HG03442 (cell line): ENCODE measurements around the gene KCNH4.
"Not testable (repeated sequence)": the region's sequence is repeated elsewhere in the genome, so short reads cannot be mapped to it uniquely, and the experiment has no call there.

Source experiments
- ATAC-seq: cut with Tn5 transposase; IDR thresholded peaks from one replicate; pipeline ENCODE4 v1.9.1; 2021; ENCODE audit warnings: mild to moderate bottlenecking, moderate library complexity; ENCODE audit not compliant: unreplicated experiment

KCNH4 gene

DNA sequence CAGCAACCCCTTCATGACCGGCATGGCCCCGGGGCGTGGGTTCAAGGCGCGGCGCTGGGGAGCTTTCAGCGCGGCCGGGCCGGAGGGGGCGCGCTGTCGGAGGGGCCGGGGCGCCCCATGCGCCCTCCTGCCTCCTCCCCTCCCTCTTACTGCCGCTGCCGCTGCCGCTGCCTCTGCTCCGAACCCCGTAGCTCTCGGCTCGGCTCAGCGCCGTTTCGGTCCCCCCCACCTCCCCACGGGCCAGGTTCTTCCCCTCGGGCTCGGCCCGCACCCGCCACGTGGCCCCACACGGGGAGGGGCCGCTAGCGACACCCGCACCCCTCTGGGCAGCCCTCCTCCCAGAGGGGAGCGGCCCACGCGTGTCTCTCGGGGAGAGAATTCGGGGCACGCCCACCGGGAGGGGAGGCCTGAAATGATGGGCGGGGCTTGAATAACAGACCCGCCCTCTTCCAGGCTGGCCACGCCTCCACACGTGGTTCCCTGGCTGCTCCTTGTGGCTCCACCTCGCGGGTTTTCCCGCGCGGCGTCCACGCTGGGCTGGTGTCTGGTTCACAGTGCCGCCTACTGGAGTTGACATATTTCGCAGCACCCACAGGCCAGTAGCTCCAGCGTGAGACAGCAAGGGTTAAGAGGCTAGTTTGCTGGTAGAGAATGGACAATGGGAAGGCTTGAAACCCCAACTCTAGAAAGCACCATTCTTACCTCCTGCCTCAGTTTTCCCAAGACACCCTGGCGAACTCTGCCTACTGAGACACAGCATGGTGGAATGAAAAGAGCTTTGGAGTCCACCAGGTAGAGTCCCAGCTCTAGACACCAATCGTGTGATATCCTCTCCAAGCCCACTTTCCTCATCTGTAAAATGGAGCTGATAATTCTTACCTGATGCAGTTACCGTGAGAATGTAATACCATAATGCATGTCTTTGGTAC, at the start of gene KCNH4:
Gene KCNH4 (minus strand): TSS at position 221 of the 929 bp plus-strand sequence. CDS start 197 bp downstream, at position 24.
- ATAC-seq = peak; percentile 49

DNA sequence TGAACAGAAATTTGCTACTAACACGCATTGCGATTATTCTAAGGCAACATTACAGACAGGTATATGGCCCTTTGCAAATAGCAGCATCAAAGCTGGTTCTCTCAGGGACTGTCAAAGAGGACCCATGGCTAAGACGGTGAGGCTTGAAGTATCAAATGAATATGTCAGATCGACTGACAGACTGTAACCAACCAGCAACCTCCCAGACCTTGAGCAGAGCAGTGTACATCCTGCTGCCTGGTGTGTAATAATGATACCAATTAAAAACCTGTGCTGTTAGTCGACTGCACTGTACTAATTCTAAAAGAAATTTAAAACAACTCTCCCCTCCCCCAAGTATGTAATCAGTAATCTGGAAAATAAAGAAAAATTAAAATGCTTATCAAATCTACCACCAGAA, 49.3 kb upstream of the KCNH4 start:
- no peak for ATAC-seq

DNA sequence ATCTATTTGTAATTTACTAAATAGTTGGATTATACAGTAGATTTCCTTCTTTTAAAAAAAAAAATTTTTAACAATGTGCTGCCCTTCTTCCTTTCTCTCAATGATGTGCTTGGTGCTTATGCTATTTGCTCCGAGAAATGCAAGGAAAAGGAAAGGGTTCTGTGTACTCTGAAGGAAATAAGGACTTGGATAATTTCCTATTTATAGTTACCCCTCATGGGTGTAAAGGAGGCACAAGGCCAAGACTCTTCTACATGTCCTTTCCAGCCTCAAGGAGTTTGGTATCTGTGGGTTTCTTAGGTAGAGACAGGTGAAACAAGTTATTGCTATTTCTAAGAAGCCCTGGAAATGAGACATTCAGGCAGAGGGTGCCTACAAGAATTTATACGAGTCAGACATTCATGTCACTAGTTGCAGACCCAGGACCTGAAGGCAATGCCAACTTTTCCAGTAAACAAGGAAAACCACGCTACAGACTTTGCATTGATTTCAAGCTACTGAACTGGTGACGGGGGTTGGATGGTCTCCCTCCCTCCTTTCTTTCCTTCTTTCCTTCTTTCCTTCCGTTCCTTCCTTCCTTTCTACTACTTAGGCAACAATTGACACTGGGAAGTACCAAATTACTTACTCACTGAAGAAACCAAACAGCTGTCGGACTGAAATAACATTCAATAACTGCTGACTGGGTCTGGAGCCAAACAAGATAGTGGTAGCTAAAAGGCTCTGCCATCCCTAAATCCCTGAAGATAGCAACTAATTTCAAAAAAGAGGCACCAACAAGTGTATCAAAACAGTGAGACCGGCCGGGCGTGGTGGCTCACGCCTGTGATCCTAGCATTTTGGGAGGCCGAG, 47.1 kb upstream of the KCNH4 start:
- ATAC-seq = no peak

DNA sequence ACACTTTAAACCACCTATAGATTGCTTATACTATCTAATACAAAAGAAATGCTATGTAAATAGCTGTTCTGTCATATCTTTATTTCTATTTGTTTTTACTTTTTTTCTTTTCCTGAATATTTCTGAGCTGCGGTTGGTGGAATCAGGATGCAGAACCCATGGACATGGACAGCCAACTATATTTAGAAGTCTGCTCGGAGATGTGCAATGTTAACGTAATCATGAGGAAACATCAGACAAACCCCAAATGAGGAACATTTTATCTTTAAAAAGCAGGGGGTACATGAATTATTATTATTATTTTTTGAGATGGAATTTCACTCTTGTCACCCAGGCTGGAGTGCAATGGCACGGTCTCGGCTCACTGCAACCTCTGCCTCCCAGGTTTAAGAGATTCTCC, 44.7 kb upstream of the KCNH4 start:
- no peak for ATAC-seq

DNA sequence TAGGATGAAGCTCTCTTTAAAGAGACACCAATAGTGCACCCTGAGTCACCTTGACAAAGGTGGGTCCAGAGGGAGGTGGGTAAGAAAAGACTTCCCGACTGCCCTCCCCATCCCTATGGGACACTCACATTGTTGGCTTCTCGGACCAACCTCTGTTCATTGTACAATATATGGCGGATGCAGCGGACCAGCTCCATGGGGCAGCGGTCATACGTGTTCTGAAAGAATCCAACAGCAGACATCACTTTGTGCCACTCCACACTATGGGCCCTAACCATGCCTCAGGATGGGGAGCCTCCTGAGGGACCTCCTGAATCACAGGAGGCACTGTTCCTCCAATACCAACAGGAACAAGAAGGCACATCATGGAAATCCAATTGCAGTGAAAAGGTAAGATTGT, 43.7 kb upstream of the KCNH4 start:
- no peak for ATAC-seq

DNA sequence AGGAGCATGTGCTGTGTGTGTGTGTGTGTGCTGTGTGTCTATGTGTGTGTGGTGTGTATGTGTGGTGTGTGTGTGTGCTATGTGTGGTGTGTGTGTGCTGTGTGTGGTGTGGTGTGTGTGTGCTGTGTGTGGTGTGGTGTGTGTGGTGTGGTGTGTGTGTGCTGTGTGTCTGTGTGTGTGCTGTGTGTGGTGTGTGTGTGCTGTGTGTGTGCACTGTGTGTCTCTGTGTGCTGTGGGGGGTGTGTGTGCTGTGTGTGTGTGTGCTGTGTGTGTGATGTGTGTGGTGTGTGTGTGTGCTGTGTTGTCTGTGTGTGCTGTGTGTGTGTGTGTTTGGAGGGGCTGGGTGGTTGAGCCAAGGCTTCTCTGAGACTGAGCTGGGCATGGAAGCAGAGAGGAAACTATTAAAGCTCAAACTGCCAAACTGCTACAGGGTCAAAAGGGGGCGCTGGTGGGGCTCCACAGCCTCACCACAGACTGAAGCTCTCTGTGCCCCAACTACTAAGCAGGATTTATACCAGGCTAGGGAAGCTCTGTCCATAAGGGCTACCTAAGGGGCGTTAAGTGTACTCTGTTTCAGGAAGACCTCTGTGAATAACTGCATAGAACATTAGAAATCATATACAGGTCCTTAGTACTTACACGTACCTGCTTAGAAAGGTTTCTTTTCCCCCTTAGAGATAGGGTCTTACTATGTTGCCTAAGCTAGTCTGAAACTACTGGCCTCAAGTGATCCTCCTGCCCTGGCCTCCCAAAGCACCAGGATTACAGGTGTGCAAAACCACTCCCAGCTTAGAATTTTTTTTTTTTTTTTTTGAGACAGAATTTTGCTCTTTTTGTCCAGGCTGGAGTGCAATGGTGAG, 41.2 kb upstream of the KCNH4 start:
- ATAC-seq = no peak

DNA sequence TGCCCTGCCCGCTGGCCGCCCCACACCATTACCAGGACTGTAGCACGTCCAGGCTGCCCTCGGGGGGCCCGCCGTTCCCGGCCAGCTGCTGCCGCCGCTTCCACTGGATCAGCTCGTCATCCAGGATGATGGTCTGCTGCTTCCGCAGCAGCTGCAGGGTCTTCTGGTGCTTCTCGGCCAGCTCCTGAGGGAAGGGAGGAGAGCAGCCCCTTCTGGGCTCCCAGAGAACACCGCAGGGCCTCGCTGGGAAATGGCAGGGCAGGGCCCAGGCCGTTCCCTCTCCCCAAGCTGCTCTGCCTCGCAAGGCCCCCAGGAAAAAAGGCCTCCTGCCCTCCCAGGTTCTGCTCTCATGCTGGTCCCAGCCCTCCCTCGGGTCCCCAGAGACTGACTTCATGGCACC, 38.3 kb upstream of the KCNH4 start:
- not testable (repeated sequence) for ATAC-seq

DNA sequence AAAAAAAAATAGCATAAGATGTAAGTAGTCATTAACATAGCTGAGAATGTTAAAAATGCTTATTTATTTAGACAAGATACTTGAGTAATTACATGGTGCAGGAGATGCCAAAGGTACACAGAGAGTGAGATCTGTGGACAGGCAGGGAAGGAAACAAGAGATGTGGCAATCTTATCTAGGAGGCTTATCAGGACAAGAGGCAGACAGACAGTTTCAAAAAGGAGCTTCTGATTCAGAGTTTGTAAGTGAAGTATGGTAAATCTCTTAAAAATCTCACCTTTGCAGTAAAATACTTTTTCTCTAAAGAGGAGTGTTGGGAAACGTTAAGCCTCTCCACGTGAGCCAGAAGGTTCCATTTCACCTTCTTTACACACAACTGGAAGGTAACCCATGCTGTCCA, 33.2 kb upstream of the KCNH4 start:
- ATAC-seq = no peak

DNA sequence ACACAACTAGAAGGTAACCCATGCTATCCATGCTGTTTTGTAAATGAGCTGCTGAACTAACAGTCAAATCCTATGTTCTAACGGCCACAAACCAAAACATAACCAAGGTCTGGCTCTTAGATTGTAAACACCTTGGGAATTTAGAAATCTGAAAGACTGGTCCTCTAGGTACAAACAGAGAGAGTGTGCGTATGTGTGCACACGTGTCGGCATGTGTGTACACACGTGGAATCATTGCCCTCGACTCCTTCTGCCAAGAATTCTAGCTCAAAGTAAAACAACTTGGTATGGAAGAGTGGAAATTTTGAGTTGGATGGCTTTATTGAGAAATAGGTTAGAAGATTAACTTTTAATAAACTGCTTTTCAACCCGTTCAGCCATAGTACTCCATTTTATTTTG, 31.4 kb upstream of the KCNH4 start:
- no peak for ATAC-seq

DNA sequence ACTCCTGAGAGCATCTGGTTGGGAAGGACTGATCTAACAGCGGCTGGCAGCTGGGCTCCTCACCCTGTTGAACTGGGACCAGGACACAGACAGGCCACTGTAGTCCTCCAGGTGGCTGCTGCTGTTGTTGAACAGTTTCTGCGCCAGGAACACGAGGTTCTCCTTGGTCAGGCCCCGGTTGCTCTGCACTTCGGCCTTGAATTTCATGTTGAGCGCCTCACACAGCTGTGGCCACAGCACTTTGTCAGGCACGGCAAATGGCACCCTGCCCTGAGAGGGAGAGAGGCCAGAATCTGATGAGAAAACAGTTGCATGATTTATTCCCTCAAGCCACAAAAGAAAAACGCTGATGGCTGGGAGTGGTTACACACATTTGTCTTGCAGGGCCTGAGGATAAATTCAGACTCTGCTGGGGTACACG, 31.0 kb upstream of the KCNH4 start:
- ATAC-seq = not testable (repeated sequence)

DNA sequence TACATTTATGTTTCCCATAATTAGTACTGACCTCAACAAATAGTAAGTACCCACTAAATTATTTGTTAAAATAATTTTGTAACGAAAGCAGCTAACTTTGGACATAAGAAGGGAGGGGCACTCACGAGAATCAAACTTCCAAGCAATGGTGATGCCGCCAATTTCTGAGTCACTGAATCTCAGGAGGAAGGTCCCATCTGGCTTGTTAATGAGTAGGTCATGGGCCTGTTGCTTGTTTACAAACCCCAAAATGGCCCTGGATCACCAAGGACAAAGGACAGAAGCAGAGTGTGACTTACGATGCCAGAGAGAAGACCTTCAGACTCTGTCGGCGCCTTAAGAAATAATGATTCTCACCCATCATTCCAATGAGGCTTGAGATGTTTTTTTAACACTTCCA, 29.1 kb upstream of the KCNH4 start:
- ATAC-seq = no peak

DNA sequence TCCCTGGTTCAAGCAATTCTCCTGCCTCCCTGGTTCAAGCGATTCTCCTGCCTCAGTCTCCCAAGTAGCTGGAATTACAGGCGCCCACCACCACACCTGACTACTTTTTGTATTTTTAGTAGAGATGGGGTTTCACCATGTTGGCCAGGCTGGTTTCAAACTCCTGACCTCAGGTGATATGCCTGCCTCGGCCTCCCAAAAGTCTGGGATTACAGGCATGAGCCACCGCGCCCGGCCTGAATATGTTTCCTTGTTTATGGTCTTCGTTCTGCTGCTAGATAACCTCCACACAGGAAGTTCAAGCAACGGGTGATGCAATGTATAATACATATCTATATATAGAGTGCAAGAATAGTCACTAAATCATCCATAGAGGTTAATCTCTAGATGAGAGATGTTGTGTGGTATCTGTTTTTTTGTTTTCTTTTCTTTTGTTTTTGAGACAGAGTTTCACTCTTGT, 25.2 kb upstream of the KCNH4 start:
- ATAC-seq = not testable (repeated sequence)

DNA sequence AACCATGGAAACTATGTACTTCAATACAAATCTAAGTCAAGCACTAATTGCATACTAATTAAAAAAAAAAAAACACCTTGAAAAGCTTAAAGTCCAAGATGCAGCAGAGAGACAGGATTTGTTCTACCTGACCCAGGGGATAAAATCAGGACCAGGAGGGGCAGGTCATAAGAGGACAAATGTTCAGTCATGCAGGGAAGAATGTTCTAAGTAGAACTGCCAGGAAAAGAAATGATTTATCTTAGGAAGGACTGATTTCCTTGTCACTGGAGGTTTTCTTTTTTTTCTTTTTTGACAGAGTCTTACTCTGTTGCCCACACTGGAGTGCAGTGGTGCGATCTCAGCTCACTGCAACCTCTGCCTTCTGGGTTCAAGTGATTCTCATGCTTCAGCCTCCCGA, 22.4 kb upstream of the KCNH4 start:
- ATAC-seq = no peak

DNA sequence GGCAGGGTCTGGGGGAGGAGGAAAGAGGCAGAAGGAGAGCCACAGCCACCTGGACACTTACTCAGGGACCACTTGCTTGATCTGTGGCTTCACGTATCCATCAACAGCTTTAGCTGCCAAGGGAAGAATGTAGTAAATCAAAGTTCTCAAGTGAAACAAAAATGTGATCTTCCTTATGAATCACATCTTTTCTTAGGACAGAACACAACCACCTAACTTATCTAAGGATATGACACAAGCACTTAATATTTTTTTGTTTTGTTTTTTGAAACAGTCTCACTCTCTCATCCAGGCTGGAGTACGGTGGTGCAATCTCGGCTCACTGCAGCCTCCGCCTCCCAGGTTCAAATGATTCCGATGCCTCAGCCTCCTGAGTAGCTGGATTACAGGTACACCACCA, 21.8 kb upstream of the KCNH4 start:
- no peak for ATAC-seq

DNA sequence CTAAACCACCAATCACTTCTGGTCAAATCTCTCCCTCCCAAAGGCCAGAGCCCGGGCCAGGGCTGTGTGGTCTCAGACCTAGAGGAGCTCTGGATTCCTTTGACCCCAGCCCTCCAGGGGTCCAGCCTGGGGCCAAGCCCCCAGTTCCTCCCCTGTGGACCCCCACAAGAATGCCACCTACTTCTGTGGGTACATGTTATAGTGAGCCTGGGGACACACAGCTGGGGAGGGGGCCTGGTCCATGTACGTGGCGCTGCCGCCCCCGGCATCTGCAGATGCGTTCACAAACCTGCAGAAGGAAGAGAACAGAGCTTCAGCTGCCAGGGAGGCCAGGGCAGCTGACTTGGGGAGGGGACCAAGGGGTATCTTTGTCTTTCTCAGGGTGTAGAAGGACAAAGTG, 21.2 kb upstream of the KCNH4 start:
- ATAC-seq = no peak

DNA sequence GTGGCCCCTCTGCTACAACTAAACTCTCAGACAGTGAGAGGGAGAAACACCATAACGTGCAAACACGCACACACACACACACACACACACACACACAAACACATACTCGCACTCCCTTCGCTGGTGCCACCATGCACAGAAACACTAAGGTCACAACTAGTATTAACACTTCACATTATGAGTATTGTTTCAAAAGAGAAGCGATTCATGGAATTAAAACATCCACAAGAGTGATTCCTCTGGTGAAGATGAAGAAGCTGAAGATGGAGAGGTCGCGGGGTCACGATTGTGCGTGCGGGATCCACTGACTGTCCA, 20.5 kb upstream of the KCNH4 start:
- no peak for ATAC-seq

DNA sequence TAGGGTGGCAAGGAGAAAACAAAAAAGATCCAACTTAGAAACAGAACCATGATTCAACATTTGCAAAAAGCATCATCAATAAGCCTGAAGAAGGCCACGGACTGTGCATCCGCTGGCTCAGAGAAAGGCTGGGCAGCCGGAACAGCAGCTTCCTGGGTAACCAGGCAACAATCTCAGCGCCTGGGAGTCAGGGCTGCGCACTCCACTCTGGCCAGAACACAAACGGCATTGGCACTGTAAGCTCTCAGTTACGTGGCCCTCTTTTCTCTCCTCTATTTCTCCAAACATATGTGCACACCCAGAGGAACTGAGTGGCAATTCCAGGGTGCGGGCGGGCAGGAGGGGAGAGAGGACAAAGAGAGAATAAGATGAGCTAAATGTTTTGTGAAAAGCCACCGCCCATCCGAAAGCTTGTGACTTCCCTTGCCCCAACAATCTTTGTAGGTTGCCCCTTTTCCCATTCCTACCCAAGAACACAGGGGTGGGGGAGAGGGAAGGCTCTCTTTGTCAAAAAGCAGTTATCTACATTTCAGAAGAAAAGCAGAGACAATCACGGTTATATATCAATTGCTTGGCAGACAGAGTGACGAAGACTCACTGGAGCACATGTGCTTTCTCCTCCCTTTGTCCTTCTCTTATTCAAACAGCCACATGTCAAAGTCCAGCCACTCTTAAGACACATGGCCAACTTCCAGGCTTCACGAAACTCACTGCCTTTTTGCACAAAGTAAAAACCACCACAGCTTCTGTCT, 19.9 kb upstream of the KCNH4 start:
- no peak for ATAC-seq

DNA sequence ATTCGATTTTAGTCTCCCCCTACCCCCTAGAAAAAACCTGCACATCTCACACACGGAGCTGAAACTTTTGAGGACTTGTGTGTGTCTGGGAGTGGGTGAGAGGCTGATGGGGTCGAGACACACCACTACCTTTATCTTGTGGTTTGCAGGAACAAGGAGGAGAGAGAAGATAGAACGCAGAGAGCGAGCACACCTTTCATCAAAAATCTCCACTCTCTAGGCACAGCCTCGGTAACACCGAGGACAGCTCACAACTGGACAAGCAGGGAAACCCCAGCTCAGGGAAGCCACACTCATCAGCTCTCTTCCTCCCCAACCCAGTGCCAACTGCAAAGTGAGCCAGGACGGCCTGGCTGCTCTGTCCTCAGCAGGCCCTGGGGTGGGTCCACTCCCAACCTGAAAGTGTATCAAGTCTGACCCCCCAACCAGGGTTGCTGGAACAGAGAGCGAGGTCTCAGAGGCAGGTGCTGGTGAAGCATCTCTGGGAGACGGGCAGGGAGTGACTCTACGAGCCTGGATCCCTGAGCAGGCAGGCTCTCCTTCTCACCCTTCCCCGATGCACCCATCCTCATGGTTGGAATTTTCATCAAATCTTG, 18.6 kb upstream of the KCNH4 start:
- ATAC-seq = no peak

DNA sequence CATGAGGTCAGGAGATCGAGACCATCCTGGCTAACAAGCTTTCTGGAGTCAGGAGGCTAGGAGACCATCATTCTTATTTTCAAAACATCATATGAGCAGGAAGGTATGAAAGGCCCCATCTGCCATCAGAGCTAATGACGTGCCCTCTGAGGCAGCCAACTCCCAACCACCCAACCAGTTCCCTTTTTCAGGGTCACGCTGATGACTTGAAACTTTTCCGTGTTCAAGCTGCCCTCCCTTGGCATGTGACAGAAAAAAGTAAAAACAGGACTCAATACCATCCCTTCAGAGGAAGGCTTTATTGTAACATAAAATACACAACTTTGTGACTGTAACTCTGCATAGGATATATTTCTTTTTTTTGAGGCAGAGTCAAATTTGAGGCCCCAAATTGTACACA, 18.0 kb upstream of the KCNH4 start:
- ATAC-seq = no peak
